Erythroblast (primary cell): Measurements from ENCODE around the gene SUSD1.
"Not testable (repeated sequence)": the region's sequence is repeated elsewhere in the genome, so short reads cannot be mapped to it uniquely, and the experiment has no call there.

ENCODE experiments used
- DNase-seq, 2 experiments: peaks; one replicate each; lab custom pipeline; 2025; lab: John Stamatoyannopoulos, UW
- GATA1 ChIP-seq: IDR thresholded peaks from 2 replicates; pipeline ENCODE4 v1.6.1; 2011; ENCODE audit warnings: low read depth, mild to moderate bottlenecking, control low read depth, low read length, moderate library complexity
- POLR2A ChIP-seq: IDR thresholded peaks from 2 replicates; pipeline ENCODE4 v1.6.1; 2011; ENCODE audit warnings: mild to moderate bottlenecking, low read length

The SUSD1 gene

GRCh38 chr9:112130997-112131396 lies 44.1 kb downstream of the SUSD1 start:
- no peak for DNase-seq
- no peak for TF ChIP-seq GATA1
- no peak for TF ChIP-seq POLR2A

GRCh38 chr9:112130347-112130746 lies 44.8 kb downstream of the SUSD1 start:
- TF ChIP-seq POLR2A (no peak), GATA1 (no peak)
- DNase-seq: no peak

GRCh38 chr9:112129246-112129645 lies 45.9 kb downstream of the SUSD1 start:
- TF ChIP-seq GATA1 (no peak), POLR2A (no peak)
- DNase-seq: no peak

GRCh38 chr9:112128399-112128798 lies 46.7 kb downstream of the SUSD1 start:
- not testable (repeated sequence) for DNase-seq

GRCh38 chr9:112127281-112127680 lies 47.8 kb downstream of the SUSD1 start:
- no peak for TF ChIP-seq POLR2A
- no peak for TF ChIP-seq GATA1
- DNase-seq: no peak

- TF ChIP-seq POLR2A: no peak
- no peak for TF ChIP-seq GATA1
- DNase-seq: no peak
These were observed 49.1 kb downstream of the SUSD1 start for GRCh38 chr9:112125951-112126388.

- no peak for DNase-seq
- TF ChIP-seq POLR2A (no peak), GATA1 (no peak)
These were observed 50.9 kb downstream of the SUSD1 start for GRCh38 chr9:112124156-112124555.

GRCh38 chr9:112121633-112122032 lies 53.5 kb downstream of the SUSD1 start:
- TF ChIP-seq GATA1 (no peak), POLR2A (no peak)
- DNase-seq: no peak

GRCh38 chr9:112120439-112120925 lies 54.6 kb downstream of the SUSD1 start:
- TF ChIP-seq GATA1 (no peak), POLR2A (no peak)
- no peak for DNase-seq

- no peak for TF ChIP-seq GATA1
- TF ChIP-seq POLR2A: no peak
- no peak for DNase-seq
These were observed 55.1 kb downstream of the SUSD1 start for GRCh38 chr9:112120030-112120341.

- DNase-seq: no peak
These were observed 55.7 kb downstream of the SUSD1 start for GRCh38 chr9:112119225-112120029.

GRCh38 chr9:112118009-112118408 lies 57.1 kb downstream of the SUSD1 start:
- no peak for TF ChIP-seq POLR2A
- TF ChIP-seq GATA1: no peak
- DNase-seq: no peak

More at GRCh38 chr9:112119225-112120029, 55.7 kb downstream of the SUSD1 start:
- TF ChIP-seq GATA1 (no peak), POLR2A (no peak)

- TF ChIP-seq POLR2A: no peak
- TF ChIP-seq GATA1: no peak
These were observed 58.9 kb downstream of the SUSD1 start for GRCh38 chr9:112115970-112116753.

GRCh38 chr9:112115109-112115508 lies 60.0 kb downstream of the SUSD1 start:
- TF ChIP-seq POLR2A: no peak
- TF ChIP-seq GATA1: no peak
- no peak for DNase-seq

More at GRCh38 chr9:112115970-112116753, 58.9 kb downstream of the SUSD1 start:
- DNase-seq: no peak
